Osteocyte (in vitro differentiated cells): ENCODE measurements around the gene TTC7B. TPM values are rescaled to one million over a fixed set of nuclear protein-coding genes. Genes with fewer than 3 reads are reported as not detected.
"Not testable (repeated sequence)": the region's sequence is repeated elsewhere in the genome, so short reads cannot be mapped to it uniquely, and the experiment has no call there.

Experiments
- DNase-seq: peaks from one replicate; pipeline ENCODE4 v3.0.0; 2021; ENCODE audit warnings: mixed read lengths; ENCODE audit not compliant: unreplicated experiment; ENCODE audit errors: extremely low spot score
- H3K27ac Mint-ChIP-seq: one replicate; pipeline ENCODE4 v1.8.0; 2021; ENCODE audit warnings: mild to moderate bottlenecking, mixed read lengths; ENCODE audit not compliant: unreplicated experiment
- H3K27me3 Mint-ChIP-seq: one replicate; pipeline ENCODE4 v1.8.0; 2021; ENCODE audit warnings: mixed read lengths; ENCODE audit not compliant: unreplicated experiment
- H3K36me3 Mint-ChIP-seq: one replicate; pipeline ENCODE4 v1.8.0; 2021; ENCODE audit warnings: mixed read lengths; ENCODE audit not compliant: unreplicated experiment
- H3K4me1 Mint-ChIP-seq: one replicate; pipeline ENCODE4 v1.8.0; 2021; ENCODE audit warnings: mixed read lengths; ENCODE audit not compliant: unreplicated experiment
- H3K4me3 Mint-ChIP-seq: one replicate; pipeline ENCODE4 v1.8.0; 2021; ENCODE audit warnings: mild to moderate bottlenecking, moderate library complexity, mixed read lengths; ENCODE audit not compliant: unreplicated experiment
- H3K9me3 Mint-ChIP-seq: one replicate; pipeline ENCODE4 v1.8.0; 2021; ENCODE audit warnings: mixed read lengths; ENCODE audit not compliant: unreplicated experiment
- CTCF ChIP-seq: fragments of 200-600 bp; sonication (generic); IDR thresholded peaks from 2 replicates; pipeline ENCODE4 v1.5.0; 2021; ENCODE audit warnings: antibody characterized with exemption, mild to moderate bottlenecking, moderate library complexity
- long read RNA-seq: library from polyadenylated mRNA; unstranded; transcript quantifications from one replicate; pipeline ENCODE4 v2.0.0, GENCODE V29; 2021
- total RNA-seq: library from RNA; stranded (reverse); gene quantifications from 2 replicates; pipeline ENCODE4 v1.2.1, GENCODE V29; 2021

TTC7B gene
- 43.2 and 44.7 TPM in 2 replicates for total RNA-seq
- long read RNA-seq, partial matches to known transcripts: 6 of 10 reads
- long read RNA-seq, other reads (novel, unspliced or antisense): 4 of 10 reads

- Mint-ChIP-seq H3K36me3 (no peaks in the 10 kb centered on the region), H3K27ac (peak within 1 kb of the TSS; percentile 28), H3K27me3 (no peaks in the 10 kb centered on the region), H3K9me3 (no peaks in the 10 kb centered on the region), H3K4me3 (peak within 1 kb of the TSS; percentile 81), H3K4me1 (peaks cover 15% of the 10 kb centered on the region)
- DNase-seq: no peak
- peak; percentile 36 for TF ChIP-seq CTCF
Observed at GRCh38 chr14:90815822-90816662, at the start of gene TTC7B. Gene TTC7B, minus strand, starts transcription at chr14:90816430. Its CDS starts 135 bp downstream, at chr14:90816295.

GRCh38 chr14:90864741-90865140 is 48.5 kb upstream of the TTC7B start:
- no peak for DNase-seq
- Mint-ChIP-seq H3K4me1 (no peaks in the 10 kb centered on the region), H3K27me3 (no peaks in the 10 kb centered on the region), H3K4me3 (no peak overlapping the region), H3K36me3 (no peaks in the 10 kb centered on the region), H3K9me3 (no peaks in the 10 kb centered on the region), H3K27ac (no peak overlapping the region)
- no peak for TF ChIP-seq CTCF

GRCh38 chr14:90858511-90858910 is 42.3 kb upstream of the TTC7B start:
- H3K4me1 Mint-ChIP-seq: no peaks in the 10 kb centered on the region
- no peaks in the 10 kb centered on the region for H3K9me3 Mint-ChIP-seq
- peaks cover 3% of the 10 kb centered on the region for H3K27me3 Mint-ChIP-seq
- no peak overlapping the region for H3K27ac Mint-ChIP-seq
- no peaks in the 10 kb centered on the region for H3K36me3 Mint-ChIP-seq
- TF ChIP-seq CTCF: no peak
- no peak overlapping the region for H3K4me3 Mint-ChIP-seq
- no peak for DNase-seq

GRCh38 chr14:90857866-90858265 is 41.6 kb upstream of the TTC7B start:
- DNase-seq: no peak
- Mint-ChIP-seq H3K27ac (no peak overlapping the region), H3K36me3 (no peaks in the 10 kb centered on the region), H3K4me3 (no peak overlapping the region), H3K27me3 (peaks cover 3% of the 10 kb centered on the region), H3K9me3 (no peaks in the 10 kb centered on the region), H3K4me1 (no peaks in the 10 kb centered on the region)
- TF ChIP-seq CTCF: no peak

GRCh38 chr14:90856115-90856514 is 39.9 kb upstream of the TTC7B start:
- H3K27ac Mint-ChIP-seq, DNase-seq, H3K4me3 Mint-ChIP-seq, H3K9me3 Mint-ChIP-seq, H3K27me3 Mint-ChIP-seq, H3K4me1 Mint-ChIP-seq, H3K36me3 Mint-ChIP-seq: not testable (repeated sequence)
